HG02884 (cell line): Measurements from ENCODE around the gene PSMG3.
"Not testable (repeated sequence)": the region's sequence is repeated elsewhere in the genome, so short reads cannot be mapped to it uniquely, and the experiment has no call there.

Experiments
- ATAC-seq: cut with Tn5 transposase; IDR thresholded peaks from one replicate; pipeline ENCODE4 v1.9.1; 2021; ENCODE audit warnings: mild to moderate bottlenecking, moderate library complexity; ENCODE audit not compliant: unreplicated experiment

The PSMG3 gene

DNA sequence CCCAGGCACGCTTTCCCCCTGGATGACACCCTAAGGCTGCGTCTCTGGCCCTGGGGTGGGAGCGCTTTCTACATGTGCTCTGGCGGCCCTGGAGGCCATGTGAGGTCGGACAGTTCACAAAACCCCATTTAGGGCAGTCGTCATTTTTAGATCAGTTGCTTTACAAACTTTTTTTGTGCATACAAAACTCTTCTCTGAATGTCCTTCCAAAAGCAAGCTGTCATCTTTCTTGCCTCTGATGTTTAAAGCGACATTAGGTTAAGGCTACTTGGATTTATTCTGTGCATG lies 33.4 kb downstream of the PSMG3 start:
- ATAC-seq: no peak

DNA sequence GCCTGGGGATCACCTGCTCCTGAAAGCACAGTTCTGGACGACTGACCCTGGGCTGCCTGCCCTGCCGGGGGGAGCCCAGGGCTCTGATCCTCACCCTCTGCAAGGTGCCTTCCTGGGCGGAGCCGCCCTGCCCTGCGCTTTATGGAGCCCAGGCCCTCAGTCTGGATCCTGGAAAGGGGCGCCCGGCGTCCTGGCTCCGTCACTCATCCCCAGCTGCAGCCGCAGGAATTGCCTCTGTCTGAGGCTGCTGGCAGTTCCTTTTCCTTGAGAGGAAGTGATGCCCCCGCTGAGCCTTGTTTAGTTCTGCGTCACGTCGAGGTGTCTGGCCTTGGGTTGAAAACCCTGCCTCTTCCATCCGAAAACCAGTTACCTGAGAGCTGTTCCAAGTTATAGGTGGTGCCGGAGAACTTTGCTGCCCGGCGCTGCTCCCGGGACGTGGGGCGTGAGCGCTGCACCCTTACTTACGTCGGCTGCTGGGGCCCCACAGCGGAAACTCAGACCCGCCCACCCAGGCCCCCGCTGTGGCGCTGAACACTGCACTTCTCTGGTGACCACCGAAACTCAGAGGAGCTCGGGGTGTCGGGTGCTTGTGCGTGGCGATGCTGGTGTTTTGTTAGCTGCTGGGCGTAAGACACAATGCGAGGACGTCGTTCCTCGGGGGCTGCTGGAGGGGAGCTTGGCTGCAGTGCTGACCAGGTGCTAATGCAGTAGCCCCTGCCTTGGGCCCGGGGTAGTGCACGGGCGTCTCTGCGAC lies 34.0 kb downstream of the PSMG3 start:
- no peak for ATAC-seq

GRCh38 chr7:1535100-1535458 lies 34.8 kb downstream of the PSMG3 start:
- no peak for ATAC-seq

DNA sequence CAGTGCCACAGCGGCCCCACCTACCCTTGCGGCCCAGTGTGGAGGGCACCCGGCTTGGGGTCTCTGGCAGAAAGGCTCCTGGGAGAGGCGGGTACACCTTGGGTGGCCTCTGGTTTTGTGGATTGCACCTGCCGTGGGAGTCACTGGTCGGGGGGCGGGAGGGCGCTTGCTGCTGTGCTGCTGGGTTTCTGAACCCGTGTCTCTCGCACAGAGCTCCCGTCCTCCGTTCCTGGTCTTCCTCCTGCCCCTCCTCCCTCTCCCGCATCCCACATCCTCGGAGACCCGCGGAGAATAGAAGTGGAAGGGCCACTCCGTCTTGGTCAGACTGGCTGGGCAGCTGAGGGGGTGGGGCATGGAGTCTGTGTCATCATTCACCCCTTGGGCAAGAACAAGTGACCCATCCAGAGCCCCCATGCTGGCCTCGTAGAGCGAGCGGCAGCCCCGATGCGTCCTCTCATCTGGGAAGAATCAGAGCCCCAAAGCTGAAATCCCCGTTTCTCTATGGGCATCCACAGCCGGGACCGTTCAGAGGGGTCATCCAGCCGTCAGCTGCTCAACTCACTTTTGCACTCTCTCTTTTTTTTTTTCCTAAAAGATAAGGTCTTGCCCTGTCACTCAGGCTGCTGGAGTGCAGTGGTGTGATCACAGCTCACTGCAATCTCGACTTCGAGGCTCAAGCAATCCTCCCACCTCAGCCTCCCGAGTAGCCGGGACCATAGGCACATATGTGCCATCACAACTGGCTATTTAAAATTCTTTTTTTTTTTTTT lies 35.3 kb downstream of the PSMG3 start:
- no peak for ATAC-seq

DNA sequence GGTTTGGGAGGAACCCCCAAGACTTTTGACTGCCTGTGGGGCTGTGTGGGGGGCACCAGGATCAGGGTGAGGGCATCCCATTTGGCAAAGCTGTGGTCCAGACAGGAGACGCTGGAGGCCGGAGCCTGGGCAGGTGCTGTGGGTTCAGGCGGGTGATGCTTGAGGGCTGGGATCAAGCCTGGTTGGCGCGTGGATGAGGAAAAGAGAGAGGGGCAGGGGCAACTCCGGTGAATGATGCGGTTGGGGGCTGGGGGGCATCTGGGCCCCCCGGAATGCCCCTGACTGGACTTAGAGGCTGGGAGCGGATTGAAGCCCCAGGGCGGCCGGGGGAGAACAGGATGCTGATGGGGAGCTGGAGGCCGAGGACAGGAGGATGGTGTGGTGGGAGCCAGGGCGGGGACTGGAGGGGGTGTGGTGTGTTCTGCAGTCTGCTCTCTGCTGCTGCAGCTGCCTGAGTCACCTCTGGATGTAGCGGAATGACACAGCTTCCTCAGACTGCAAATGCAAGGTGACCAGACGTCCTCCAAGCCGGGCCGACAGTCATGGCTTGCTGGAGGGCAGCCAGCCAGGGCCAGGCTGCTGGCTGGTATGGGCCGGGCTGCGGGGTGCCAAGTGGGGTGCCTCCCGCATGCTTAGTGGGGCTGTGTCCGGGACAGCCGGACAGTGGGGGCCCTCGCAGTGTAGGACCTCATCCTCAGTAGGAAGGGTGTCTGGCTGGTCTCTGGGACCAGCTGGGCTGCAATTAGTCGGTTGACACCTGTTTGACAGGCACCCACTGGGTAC lies 36.1 kb downstream of the PSMG3 start:
- ATAC-seq: no peak

GRCh38 chr7:1533255-1533546 lies 36.6 kb downstream of the PSMG3 start:
- ATAC-seq: no peak

GRCh38 chr7:1532456-1533254 lies 37.2 kb downstream of the PSMG3 start:
- no peak for ATAC-seq

DNA sequence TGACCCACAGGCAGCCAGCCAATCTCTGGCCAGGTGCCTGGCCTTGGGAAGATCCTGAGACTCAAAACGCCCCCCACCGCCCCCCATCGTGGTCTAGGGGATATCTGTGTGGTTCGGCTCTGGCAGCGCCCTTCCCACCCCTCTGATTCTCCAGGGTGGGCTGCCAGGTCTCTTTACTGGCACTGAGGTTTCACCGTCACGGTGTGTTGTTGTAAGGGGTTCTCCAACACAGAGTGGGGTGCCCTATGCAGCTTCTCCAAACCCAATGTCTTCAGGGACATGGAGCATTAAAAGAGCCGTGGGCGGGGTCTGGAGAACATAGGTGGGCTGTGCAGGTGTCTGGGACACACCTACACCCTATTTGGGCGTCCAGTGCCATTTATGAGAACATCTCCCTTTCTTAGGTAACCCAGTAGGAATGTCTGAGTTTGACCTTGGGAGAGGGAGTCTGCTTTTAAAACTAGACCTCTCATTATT lies 37.8 kb downstream of the PSMG3 start:
- no peak for ATAC-seq

DNA sequence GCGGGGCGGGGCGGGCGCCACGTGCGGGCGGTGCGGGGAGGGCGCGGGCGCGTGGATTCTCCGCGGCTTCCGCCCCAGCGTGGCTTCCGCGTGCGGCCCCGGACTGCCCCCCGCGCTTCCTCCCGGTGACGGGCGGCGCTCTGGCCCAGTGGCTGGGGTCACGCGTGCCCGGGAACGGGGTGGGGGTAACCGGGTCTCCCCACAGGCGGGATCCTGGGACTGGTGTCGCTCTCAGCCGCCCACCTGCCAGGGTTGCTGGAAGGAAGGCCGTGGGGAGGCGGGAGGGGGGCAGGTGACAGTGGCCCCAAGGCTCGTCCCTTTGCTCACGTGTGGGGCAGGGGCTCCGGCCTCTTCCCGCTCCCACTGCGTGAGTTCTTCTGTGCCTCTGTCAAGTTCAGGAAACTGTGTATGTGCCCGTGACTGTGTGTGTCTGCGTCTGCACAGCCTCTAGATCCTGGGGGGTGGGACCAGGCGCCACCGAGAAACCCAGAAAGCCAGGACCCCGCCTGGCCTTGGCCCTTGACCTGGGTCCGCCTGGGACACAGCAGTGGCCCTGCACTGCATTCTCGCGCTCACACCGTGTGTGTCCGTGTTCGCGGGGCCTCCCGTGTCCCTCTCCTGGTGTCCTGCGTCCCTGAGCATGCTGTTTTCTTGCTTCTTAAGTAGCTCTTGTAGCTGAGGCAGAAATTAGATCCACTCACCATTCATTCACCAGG lies 38.4 kb downstream of the PSMG3 start:
- ATAC-seq: no peak

DNA sequence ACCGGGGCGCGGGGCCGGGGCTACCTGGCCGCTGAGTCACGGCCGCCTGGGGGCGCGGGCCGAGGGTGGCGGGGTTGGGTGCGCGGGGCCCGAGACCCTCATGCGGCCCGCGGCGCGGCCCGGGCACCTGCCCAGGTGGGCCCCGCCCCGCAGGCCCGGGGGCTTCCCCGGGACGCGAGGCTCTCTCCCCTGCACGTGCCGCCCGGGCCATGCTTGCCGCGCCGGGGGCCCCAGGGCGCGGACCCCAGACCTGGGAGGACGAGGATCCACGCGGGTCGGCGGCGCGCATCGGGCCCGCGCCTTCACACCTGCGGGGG lies 38.9 kb downstream of the PSMG3 start:
- ATAC-seq: no peak

DNA sequence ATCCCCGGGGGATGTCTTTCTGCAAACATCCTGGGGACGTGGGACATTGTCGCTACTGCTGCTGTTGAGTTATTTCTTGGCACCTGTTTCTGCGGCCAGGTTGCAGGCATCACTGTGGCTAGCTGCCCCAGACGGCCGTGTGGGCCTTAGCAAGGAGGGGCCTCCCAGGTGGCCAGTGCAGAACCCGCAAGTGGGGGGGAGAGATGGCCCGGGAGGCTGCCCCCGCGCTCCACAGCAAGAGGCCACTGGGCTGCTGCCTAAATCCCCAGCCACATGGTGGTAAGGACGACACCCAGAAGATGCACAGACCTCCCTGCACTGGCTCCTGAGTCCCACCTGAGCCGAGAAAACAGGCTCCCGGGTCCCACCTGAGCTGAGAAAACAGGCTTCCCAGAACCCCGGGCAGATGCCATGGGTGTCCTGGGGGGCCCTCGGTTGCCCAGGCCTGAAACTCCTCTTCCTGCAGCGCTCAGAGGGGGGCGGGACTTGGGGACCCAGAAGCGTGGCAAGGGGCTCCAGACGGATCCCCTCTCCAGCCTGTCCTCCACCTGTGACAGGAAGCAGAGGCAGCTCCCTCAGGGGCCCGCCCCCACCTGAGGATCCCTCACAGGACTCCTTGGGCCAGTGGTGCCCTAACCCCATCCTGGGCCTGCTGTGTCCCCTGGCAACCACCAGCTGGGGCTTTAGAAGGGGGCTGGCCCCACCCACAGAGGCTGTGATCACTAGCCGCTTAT lies 40.3 kb downstream of the PSMG3 start:
- ATAC-seq: no peak

DNA sequence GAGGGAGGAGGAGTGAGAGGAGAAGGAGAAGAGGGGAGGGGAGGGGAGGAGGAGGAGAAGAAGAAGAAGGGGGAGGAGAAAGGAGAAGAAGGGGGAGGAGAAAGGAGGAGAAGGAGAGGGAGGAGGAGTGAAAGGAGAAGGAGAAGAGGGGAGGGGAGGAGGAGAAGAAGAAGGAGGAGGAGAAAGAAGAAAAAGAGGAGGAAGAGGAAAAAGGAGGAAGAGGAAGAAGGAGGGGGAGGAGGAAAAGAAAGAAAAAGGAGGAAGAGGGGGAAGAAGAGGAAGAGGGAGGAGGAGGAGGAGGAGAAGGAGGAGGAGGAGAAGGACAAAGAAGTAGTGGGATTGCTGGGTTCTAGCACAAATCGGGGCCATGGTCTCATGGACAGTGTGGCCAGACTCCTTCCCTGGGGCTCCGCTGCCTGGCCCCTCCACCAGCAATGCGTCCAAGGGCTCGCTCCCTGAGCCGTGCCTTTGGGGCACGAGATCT lies 43.5 kb downstream of the PSMG3 start:
- no peak for ATAC-seq

DNA sequence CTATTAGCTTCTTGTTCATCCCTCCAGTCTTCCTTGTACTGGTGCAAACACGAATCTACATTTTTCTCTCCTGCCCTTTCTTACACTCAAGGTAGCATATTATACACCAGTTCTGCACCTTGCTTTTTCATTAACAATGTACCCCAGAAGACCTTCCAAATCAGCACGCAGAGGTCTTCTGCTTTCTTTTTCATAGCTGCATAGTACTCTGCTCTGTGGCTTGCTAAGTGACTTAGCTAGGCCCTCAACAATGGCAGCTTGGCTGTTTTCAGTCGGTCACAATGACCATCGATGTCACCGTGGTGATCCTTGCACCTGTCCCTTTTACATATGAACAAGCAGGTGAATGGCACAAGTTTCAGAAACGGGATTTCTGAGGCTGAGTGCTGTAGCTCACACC lies 44.4 kb downstream of the PSMG3 start:
- ATAC-seq: no peak

- no peak for ATAC-seq
These were observed 46.0 kb downstream of the PSMG3 start for GRCh38 chr7:1523844-1524243.

DNA sequence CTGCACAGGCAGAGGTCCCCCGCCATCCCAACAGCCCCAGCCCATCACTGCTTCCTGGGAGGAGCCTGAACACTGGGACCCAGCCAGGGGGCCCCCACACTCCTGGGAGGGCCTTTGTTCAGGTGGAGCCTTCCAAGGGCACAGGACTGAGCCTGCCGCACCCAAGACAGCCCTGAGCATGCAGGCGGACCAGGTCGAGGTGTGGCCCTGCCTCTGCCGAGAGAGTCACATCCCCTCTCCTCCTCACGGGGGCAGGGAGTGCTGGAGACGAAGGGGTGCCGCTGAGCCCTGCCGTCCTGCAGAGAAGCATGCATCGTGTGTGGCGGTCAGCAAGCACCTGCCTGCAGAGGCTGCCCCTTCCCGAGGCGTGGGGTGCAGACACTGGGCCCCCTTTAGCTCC lies 46.6 kb downstream of the PSMG3 start:
- ATAC-seq: no peak

- ATAC-seq: no peak
These were observed 48.4 kb downstream of the PSMG3 start for GRCh38 chr7:1521456-1521855.

GRCh38 chr7:1520539-1521234 lies 49.1 kb downstream of the PSMG3 start:
- ATAC-seq: no peak

DNA sequence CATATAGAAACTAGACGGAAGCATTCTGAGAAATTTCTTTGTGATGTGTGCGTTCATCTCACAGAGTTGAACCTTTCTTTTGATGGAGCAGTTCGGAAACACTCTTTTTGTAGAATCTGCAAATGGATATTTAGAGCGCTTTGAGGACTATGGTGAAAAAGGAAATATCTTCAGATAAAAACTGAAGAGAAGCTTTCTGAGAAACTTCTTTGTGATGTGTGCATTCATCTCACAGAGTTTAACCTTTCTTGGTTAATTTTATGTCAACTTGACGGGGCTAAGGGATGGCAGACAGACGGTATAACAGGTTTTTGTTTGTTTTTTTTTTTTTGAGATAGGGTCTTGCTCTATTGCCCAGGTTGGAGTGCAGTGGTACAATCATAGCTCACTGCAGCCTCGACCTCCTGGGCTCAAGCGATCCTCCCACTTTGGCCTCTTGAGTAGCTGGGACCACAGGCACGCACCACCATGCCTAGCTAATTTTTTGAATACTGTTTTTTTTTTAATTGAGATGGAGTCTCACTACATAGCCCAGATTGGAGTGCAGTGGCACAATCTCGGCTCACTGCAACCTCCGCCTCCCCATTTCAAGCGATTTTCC lies 50.4 kb downstream of the PSMG3 start:
- not testable (repeated sequence) for ATAC-seq
